GM18861 (cell line): ENCODE measurements around the gene INSYN2B.
A peak's percentile ranks its signal among the peaks of the same experiment; 100 is the strongest.

Experiments used
- ATAC-seq: cut with Tn5 transposase; IDR thresholded peaks from one replicate; pipeline ENCODE4 v1.9.1; 2021; ENCODE audit not compliant: unreplicated experiment

The INSYN2B gene

DNA sequence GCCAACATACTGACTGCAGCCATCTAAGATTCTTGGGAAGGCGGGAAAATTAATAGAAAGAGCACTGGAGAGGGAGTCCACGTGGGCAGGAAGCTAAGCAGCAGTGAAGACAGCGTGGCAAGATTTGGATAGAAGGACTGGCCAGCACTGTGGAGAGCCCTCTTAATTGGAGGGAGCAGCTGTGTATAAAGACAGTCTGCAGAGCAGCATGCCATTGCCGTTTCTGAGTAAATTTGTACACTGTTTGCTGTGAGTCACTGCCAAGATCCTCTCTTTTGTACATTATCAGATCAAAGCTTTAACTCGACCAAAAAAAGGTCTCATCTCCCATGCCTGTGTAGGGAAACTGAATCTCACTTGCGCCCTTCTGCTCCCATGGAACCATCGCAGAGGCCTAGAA is 45.3 kb downstream of the INSYN2B start:
- ATAC-seq = no peak

DNA sequence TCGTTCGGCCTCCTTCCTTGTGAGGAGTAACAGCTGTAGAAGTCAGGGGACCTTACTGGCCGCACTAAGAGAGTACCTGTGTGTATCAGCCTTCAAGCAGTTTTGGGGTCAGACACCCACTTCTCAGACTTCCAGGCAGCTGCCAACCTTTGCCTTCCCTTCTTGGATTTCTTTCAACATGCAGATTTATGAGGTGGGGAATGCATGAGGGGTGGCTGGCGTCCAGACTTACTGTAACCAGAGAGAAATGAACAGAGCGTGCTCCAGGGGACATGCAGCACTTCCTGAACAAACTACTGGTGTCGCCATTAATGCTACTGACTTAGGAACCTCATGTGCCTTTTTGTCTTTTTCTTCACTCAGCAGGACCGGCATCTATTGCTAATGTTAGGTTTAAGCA is 46.7 kb downstream of the INSYN2B start:
- no peak for ATAC-seq

DNA sequence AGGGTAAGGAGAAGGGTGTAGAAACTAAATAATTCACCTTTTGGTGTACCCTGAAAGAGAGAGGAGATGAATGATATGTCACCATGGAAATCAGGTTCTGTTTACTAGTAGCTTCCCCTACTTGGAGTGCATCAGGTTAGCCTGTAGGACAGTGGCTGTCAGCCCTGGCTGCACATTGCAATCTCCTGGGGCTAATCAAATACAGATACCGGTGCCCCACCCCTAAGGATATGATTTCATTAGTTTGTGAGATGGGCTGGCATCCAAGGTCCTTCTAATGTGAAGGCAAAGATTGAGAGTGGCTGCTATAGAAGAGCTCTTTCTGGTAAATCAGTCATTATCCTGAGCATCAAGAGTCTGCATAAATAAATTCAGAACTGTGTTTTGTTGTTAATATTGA is 47.2 kb downstream of the INSYN2B start:
- no peak for ATAC-seq

DNA sequence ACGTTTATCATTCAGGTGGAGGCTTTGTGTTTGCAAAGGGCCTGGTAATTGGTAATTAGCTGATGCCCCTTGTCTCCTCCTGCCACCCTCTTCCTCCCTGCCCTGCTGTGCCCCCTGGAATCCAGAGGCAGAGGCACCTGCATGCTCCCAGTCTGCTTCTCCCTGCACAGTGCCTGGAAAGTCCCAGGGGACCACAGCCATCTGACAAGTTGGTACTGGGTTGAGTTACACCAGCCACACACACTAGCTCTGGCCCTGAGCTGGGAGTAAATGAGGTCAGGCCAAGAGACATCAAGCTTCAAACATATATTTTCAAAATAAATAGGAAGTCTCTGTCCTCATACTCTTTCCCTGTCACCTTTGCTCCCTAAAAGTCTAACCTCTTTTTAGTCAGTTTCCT is 56.3 kb downstream of the INSYN2B start:
- no peak for ATAC-seq

DNA sequence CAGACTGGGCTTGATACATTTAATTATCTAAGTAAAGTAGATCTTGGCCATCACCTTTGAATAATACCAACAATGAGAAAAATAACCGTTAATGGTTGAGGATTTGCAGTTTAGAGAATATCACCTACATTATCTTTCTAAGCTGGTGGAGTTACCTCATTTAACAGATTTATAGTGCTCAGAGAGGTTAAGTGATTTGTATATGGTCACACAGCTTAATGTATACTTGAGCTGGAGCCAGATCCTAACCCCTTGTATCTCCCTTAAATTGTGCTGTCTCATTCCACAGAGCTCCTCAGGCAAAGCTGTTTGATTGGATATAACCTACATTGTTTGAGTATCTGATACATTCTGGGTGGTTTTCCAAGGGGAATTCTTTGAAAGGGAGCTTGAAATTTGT is 57.8 kb downstream of the INSYN2B start:
- no peak for ATAC-seq

DNA sequence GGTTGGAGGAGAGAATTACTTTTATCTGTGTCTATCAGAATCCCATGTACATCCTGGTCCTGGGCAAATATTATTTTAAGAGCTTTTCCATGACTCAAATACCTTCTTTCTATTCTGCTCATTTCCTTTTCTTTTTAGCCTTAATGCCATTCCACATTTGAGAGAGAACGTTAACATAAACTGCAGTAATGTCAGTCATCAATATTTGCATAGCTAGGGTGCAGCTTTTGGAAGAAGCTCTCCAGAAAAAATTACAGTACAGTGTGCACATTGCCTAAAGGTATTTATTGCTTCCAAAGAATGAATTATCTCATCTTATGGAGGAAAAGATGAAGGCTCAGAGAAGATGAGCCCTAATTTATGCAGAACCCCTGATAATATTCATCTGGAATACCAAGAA is 58.3 kb downstream of the INSYN2B start:
- ATAC-seq = no peak

DNA sequence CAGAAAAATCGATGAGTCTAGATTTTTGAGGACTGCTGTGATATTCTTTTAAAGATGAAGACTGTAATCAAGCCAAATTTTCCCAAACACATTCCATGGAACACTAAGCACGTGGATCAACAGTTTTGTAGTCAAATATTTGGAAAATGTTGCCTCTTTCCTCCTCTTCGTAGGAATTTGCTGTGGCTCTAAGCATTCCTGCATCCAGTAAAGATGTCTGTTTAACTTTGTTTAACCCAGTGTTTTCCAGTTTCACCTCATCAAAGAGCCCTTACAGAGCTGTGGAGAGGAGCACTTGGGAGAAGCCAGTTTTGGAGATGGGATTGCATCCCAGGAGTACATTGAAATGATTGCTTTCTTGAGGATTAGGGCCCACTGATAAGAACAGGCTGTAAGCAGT is 58.9 kb downstream of the INSYN2B start:
- ATAC-seq = no peak

DNA sequence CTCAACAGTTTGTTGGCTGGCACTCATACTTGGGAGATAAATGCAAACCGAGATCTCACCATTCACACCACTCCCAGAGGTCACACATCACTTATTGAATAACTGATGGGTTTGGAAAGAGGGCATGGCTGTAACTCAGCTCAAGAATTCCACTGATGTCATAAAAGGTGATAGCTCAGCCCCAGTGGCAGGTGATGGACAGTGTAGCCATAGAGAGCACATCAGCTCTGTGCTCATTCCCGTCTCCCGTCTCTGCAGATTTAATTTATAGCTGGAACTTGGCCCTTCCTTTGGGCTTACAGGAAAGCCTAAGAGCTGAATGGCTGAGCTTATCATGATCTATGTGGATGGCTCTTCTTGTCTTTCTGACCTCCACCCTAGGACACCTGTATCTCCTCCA is 59.8 kb downstream of the INSYN2B start:
- ATAC-seq = no peak

DNA sequence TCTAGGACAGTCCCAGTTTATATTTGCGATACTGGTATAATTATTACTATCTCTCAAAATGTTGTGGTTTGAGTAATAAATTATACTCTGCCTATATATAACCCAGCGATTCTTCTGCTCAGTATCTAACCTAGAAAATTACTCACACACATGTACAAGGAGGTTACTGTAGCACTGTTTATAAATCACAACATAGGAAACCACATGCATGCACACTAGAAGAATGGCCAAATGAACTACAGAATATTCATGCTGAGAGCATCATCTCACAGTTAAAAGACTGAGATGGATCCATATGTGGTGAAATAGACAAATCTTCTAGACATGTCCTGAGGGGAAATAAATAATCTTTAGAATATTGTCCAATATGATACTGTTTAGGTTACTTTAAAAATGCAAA is 62.1 kb downstream of the INSYN2B start:
- ATAC-seq = no peak

DNA sequence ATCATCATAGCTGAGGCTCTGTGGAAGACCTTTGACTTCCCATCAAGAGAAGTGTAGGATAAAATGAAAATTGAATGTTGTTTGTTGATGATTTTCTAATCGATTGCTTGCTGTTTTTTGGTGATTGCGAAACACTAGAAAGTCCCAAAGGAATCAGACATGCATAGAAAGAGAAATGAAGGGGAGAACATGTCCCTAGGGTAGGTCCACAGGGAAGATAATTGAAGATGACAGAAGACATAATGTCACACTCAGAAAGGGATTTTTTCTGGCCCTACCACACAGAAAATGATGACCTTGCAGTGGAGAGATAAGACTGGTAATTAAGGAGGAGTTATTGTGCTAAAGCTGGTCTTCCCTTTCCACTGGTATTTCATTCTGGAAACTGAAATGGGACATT is 62.8 kb downstream of the INSYN2B start:
- no peak for ATAC-seq

DNA sequence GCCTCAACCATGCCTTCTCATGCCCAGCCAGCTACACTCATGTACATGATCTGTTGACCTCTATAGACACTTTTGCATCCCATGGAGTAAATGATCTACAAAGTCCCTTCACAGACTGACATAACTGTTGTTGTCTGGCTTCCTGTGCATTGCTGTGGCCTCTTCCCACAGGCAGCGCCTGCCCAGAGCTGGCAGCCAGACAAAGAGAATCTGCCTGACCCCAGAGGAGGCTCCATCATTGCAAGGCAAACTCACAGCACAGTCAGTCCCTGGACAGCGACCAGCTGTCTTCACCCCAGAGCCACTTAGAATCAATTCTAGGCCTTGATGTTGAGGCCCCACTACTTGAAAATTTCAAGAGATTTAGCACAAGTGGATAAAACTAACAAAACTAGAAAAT is 65.5 kb downstream of the INSYN2B start:
- peak; percentile 65 for ATAC-seq

DNA sequence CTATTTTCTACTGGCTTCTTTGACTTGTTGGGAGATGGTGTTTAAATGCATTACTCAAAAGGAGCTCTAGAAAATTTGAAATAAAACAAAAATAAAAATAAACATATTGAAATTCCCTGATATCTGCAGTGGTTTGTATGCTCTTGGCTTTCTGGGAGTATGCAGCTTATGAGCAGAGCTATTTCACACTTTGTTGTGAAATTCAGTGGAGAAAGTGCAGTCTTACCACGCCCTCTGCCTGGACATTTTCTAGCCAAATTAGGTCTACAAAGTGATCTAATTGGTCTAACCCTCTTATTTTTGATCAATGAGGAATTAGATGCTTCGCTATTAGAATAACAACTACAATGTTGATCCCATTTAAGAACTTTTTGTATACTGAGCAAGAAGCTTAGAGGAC is 66.8 kb downstream of the INSYN2B start:
- ATAC-seq = no peak

DNA sequence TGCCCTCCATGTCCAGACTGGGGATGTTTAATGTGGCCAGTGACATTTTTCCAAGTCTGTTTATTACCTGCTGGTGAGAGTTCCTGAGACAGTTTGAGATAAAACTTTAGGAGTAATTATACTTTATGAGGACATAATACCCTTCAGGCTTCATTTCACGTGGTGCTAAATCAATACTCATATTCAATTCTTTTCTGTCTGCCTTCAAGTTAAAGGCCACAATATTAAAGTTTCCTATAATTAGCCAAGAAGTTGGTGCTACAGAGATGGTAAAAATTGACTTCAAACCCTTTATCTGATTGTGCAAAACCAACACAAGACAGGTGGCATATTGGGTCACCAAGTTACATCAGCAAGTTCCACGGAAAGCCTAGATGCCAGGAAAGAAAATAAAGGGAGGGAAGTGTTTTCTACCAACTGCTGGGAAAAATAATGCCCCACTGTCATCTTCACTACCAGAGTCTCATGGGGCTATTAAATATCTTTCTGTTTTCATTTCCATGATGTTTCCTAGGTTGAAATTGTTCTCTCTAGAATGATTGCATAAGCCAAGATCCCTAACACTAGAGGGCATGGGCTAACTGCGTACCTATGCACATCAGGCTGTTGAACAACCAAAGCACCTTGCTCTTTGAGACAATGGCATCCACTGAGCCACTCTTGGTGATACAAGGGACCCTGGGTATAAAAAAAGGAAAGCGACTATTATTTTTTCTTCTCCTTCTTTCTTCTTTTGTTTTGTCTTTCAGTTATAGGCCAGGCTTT is 68.7 kb downstream of the INSYN2B start:
- no peak for ATAC-seq

DNA sequence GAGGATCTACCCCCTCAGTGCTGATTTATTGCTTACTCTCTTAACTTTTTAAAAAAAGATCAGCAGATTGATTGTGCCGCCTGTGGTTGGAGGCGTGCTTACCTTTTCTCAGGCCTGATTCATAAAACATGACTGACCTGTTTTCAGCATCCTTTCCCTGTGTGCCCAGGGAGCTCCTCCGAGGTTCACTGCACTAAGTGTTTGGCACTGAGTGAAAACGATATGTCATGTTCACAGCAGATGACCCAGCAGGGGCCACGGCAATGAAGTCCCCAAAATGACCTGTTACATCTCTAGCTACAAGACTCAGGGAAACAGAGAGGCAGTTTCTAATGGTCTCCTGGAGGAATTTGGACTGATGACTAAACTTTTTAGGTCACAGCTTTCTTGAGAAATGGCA is 69.9 kb downstream of the INSYN2B start:
- ATAC-seq = no peak

DNA sequence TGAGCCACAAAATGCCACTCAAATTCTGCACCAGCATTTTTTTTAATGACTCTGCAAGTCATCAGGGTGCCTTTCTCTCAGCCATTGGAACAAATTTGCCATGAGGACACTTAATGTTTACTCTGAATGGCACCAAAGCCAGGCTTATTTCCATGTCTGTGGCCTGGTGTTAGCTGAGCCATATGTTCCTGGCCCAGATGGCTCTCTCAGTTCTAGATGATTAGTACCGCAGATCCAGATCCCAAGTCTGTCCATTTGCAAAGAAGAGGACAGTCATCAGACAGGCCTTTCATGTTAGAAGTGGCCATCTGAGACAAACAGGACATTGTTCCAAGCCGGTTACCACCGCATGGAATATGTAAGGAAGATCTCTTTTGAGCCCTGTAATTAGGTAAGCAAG is 70.3 kb downstream of the INSYN2B start:
- ATAC-seq = no peak

DNA sequence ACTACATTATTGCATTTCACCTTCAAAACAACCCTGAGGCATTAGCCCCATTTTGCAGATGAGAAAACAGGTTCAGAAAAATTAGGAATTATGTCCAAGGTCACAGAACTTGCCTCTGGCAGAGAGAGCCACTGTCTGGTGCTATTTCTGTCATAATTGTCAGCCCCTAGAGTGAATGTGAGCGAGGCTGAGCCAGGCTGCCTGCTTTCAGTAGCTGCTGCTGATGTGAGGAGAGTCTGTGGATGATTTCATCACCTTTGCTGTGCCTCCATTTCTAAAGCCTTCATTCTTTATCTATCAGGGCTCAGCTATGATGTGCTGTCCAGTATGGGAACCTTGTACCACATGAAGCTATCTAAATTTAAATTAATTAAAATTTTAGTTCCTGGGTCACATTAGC is 71.4 kb downstream of the INSYN2B start:
- no peak for ATAC-seq

DNA sequence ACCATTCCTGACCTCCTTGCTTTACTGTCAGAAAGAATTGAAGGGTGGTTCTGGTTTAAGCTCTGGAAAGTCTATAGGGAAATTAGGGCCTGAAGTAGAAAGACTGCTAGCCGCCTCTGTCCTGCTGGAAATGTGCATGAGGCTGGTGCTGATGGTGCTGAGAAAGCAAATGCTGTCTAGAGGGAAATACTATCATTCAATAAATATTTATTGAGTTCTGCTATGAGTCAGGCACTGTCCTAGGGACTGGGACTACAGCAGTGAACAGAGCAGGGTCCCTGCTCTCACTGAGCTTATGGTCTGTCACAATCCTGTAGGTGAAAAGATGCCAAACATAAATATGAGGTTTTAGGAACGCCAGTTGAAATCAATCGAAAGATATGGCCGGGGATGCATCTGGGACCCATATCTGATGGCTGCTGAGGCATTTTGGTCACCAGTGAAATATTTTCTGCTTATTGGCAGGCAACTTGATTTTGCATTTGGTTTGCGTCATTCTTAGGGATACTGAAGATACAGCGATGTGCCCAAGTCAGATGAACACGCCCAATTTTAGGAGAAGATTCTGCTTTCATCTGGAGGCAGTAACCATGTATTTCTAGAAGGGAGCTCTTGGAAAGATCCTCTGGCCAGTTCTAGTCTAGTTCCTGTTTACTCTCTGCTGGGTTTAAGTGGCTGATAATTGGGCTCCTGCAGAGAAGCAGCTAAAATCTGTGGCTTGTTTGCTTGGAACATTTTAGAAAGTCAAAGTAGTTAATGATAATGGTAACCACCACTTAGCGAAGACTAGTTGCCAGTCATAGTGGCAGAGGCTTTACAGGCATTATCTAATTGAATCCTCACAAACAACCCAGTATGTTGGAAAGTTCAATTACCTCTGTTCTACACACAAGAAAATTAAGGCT is 73.3 kb downstream of the INSYN2B start:
- no peak for ATAC-seq

DNA sequence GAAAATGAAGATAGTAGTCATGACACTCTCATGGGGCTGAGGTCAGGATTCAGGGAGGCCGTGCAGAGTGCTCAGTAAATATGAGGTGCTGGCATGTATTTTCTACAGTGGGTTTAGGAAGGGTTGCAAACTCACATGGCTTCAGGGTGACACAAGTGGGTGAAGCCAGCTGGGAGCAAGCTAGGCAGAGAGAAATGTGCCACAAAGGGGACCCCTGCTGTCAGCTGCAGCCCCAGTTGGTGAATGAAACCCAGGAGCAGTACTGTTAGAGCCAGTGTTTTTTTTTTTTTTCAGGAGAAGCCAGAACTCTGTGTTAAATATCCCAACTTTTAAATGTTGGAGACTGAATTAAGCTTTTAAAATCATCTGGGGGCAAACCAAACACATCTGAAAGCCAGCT is 75.3 kb downstream of the INSYN2B start:
- no peak for ATAC-seq

DNA sequence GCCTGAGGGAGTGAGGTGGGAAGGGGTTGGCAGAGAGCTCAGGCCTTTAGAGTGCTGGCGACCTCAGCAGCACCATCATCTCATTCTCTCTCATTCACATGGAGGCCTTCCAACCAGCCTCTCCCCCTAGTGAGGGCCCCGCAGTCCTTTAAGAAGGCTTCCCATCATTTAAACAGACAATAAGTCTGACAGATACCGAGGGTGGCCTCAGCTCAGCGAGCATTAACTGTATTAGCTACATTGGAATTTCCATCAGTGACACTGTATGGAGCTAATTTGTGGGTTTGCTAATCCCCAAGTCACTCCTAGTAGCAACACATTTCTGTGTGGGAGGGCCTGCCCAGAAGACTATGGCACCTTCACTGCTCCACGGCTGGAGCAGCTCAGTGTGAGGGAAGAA is 75.8 kb downstream of the INSYN2B start:
- no peak for ATAC-seq

DNA sequence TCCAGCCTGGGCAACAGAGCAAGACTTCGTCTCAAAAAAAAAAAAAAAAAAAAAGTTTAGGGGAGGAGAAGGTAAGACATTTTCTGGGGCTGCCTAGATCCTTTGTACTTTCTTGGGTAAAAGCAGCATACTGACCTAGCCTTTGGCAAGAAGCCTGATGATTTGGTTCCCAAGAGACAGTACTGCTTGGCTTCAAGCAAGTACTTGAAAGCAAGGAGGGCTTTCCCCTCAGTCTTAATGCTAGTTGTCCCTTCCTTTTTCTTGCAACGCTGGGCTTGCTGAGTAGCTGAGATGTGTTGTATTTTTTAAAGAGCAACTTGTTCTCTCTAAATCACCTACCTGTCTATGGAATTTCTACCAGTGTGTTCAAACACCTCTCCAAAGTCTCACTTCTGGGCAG is 76.2 kb downstream of the INSYN2B start:
- ATAC-seq = no peak

DNA sequence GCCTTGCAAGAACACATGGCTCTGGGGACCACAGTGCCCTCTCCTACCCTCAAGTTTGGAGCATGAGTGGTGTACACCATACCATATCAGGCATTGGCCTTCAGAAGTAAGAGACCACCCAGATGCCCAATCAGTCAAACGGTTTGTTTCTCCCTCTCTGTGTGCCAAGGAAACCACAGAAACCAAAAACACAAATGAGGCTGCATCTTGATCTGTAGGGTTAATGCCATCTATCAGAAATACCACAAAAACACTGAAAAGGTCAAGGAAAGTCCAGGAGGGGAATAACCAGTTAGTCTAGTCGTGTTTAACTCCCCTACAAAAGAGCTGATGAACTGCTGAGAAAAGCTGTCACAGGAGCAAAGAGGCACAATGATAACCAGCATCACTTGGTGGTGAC is 78.4 kb downstream of the INSYN2B start:
- no peak for ATAC-seq

DNA sequence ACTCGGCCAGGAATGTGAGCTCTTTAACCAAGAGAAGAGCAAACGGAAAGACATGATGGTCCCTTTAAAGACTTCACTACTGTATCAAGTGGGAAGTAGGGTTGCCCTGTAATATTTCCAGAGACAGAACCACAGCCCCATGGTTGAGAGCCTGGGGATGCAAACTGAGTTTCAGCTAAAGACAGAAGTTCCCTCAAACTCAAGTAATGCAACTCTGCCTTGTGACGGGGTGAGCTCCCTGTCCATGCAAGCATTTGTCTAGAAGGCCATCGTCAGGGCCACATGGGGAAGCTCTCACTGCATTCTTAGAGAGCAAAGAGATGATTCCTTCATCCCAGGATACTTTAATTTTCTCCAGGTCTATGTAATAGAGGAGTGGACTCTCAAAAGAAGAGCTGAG is 82.8 kb downstream of the INSYN2B start:
- no peak for ATAC-seq
